Measurements from ENCODE around the gene ZNF330. TPM values are rescaled to one million over a fixed set of nuclear protein-coding genes. Genes with fewer than 3 reads are reported as not detected.

ZNF330 gene
- total RNA-seq (2014; rRNA removed; shearing (Covaris generic)) (34.3 and 41.7 TPM in 2 replicates), total RNA-seq (2022) (56.0 and 60.9 TPM in 2 replicates), Bru-seq, nascent RNA (percentile 93 among the genes with signal in this experiment), BruChase-seq, experiment 1, labeled RNA remaining after a 6-hour chase (percentile 69 among the genes with signal in this experiment), BruChase-seq, experiment 2, labeled RNA remaining after a 2-hour chase (percentile 93 among the genes with signal in this experiment)
- long read RNA-seq, transcript ZNF330-207 (2 exons, 733 nt): major isoform, 8 of 21 reads
- long read RNA-seq, partial matches to known transcripts: 9 of 21 reads
- long read RNA-seq, other reads (novel, unspliced or antisense): 4 of 21 reads

- Histone ChIP-seq H4K20me1 (ENCODE audit: insufficient read depth, low read length) (peaks cover 11% of the 10 kb centered on the region), H3K4me1 (ENCODE audit: insufficient read depth, low read length, poor library complexity, severe bottlenecking) (peaks cover 16% of the 10 kb centered on the region), H3K36me3 (ENCODE audit: insufficient read depth, low read length) (peaks cover 38% of the 10 kb centered on the region), H3K9me3 (ENCODE audit: low read length) (no peaks in the 10 kb centered on the region), H3K9me2 (ENCODE audit: insufficient read depth, low read length) (no peaks in the 10 kb centered on the region), H2AFZ (ENCODE audit: low read length) (peak within 1 kb of the TSS; percentile 99), H3K79me2 (ENCODE audit: insufficient read depth, low read depth, low read length) (peaks cover 47% of the 10 kb centered on the region), H3K27ac (ENCODE audit: low read depth, low read length, poor library complexity, severe bottlenecking) (peak within 1 kb of the TSS; percentile 48), H3K4me2 (ENCODE audit: low read length) (peak within 1 kb of the TSS; percentile 94), H3K4me3 (ENCODE audit: low read depth, low read length, poor library complexity, severe bottlenecking) (peak within 1 kb of the TSS; percentile 92)
- CTCF ChIA-PET (ENCODE audit: unreplicated experiment): no interaction called here
- BruUV-seq (replicated peaks): no TSS peak
- peak; percentile 89 for DNase-seq (ENCODE audit: low spot score)
- intact Hi-C loops (cut with micrococcal nuclease; ENCODE audit: unreplicated experiment): loop anchor here (5.0 kb wide), 1 partner anchor 694 kb away; no protein-coding TSS in a partner anchor
- peak; percentile 75 for TF ChIP-seq CTCF (conservative IDR thresholded peaks at IDR 0.05; ENCODE audit: low read length)
- no peak for TF ChIP-seq EZH2phosphoT487 (IDR thresholded peaks at IDR 0.05; ENCODE audit: borderline replicate concordance, low read depth, low read length)
- POLR2A ChIA-PET: interaction anchor here (0.6 kb wide), 1 partner anchor 21 kb away, joined by 3 read pairs; no protein-coding TSS in a partner anchor
These were observed at the start of gene ZNF330 for GRCh38 chr4:141220691-141221659. ZNF330 (plus strand) TSS chr4:141220895; CDS start chr4:141222372, 1,477 bp downstream.

- H3K27ac ChIP-seq (ENCODE audit: low read depth, low read length, poor library complexity, severe bottlenecking): no peak overlapping the region
- H3K4me2 ChIP-seq (ENCODE audit: low read length): no peak overlapping the region
- intact Hi-C loops (cut with micrococcal nuclease; ENCODE audit: unreplicated experiment): no loop called here
- no peaks in the 10 kb centered on the region for H3K79me2 ChIP-seq (ENCODE audit: insufficient read depth, low read depth, low read length)
- no peak for TF ChIP-seq EZH2phosphoT487 (IDR thresholded peaks at IDR 0.05; ENCODE audit: borderline replicate concordance, low read depth, low read length)
- no peak for TF ChIP-seq CTCF (conservative IDR thresholded peaks at IDR 0.05; ENCODE audit: low read length)
- no peak for DNase-seq (ENCODE audit: low spot score)
- BruUV-seq (replicated peaks): no TSS peak
- no peak overlapping the region for H3K4me3 ChIP-seq (ENCODE audit: low read depth, low read length, poor library complexity, severe bottlenecking)
- ChIA-PET POLR2A (interaction anchor here (0.6 kb wide), 3 partner anchors 125 to 1227 kb away, joined by 3 to 4 read pairs (median 3); no protein-coding TSS in a partner anchor), CTCF (ENCODE audit: unreplicated experiment) (no interaction called here)
- H3K4me1 ChIP-seq (ENCODE audit: insufficient read depth, low read length, poor library complexity, severe bottlenecking): no peaks in the 10 kb centered on the region
- 0 out of 2 replicates have a peak, but pooled peaks cover 3% of the 10 kb centered on the region for H3K9me3 ChIP-seq (ENCODE audit: low read length)
- no peak overlapping the region for H2AFZ ChIP-seq (ENCODE audit: low read length)
- no peaks in the 10 kb centered on the region for H3K9me2 ChIP-seq (ENCODE audit: insufficient read depth, low read length)
- no peaks in the 10 kb centered on the region for H4K20me1 ChIP-seq (ENCODE audit: insufficient read depth, low read length)
- H3K36me3 ChIP-seq (ENCODE audit: insufficient read depth, low read length): no peaks in the 10 kb centered on the region
These were observed 46.2 kb upstream of the ZNF330 start for GRCh38 chr4:141174457-141174856.

All from OCI-LY7 (cell line).